ENCODE results near the gene CLTC. TPM values are rescaled to one million over a fixed set of nuclear protein-coding genes. Genes with fewer than 3 reads are reported as not detected.

CLTC gene
- total and polyA plus RNA-seq, 2 of the 13 experiments (the other 11 are each of a cell fraction or from before 2014, with no cell fraction given): 134 to 283 TPM

- H4K20me1 ChIP-seq (ENCODE audit: insufficient read depth, low read length): no peaks in the 10 kb centered on the region
- peak overlapping the region; percentile 24; the same call in 1 of the 2 replicates for H3K9ac ChIP-seq (ENCODE audit: insufficient read depth, low read depth, low read length)
- H3K36me3 ChIP-seq (replicated peaks in 1 of 2; ENCODE audit: control insufficient read depth in 1 of 2, insufficient read depth in 2 of 2, low read length in 2 of 2): no peaks in the 10 kb centered on the region
- H3K4me3 ChIP-seq (replicated peaks in 1 of 3; ENCODE audit: insufficient read depth in 1 of 3, low read depth in 2 of 3, low read length in 3 of 3): no peak overlapping the region; a peak in 1 of 6 replicates
- H3K27ac ChIP-seq (ENCODE audit: extremely low read length, insufficient read depth, low read length): peak overlapping the region; percentile 44
- no peaks in the 10 kb centered on the region for H3K9me3 ChIP-seq (ENCODE audit: low read length)
- peak overlapping the region; percentile 31 for H3K4me2 ChIP-seq (ENCODE audit: low read depth, low read length)
- DNase-seq (ENCODE audit: low spot score) (peak; percentile 68), ATAC-seq (no peak), FAIRE-seq (no peak)
- BruUV-seq (replicated peaks): no TSS peak
- CTCF ChIA-PET (ENCODE audit: low intra/inter-chr PET ratio, low total read pairs): no interaction called here
- peaks cover 88% of the 10 kb centered on the region for H3K79me2 ChIP-seq (ENCODE audit: insufficient read depth, low read length)
- no peak overlapping the region for H2AFZ ChIP-seq (ENCODE audit: low read length)
- POLR2A ChIA-PET: interaction anchor here (1.1 to 4.2 kb wide), 2 partner anchors 18 to 23 kb away, joined by 3 to 20 read pairs; partner anchors contain the start of genes PTRH2 and VMP1
- in situ Hi-C loops (cut with HindIII; ENCODE audit: extremely low pct_ligation_motif_present, low pct_unique_long_range_greater_than_20kb) (no loop called here), intact Hi-C loops (cut with micrococcal nuclease; ENCODE audit: unreplicated experiment) (no loop called here)
- WGBS (ENCODE audit: low lambda C conversion rate): 7% methylated on average over 2 of the region's 2 CpGs
- H3K4me1 ChIP-seq (ENCODE audit: insufficient read depth, low read length): peaks cover 87% of the 10 kb centered on the region
- H3K27me3 ChIP-seq (ENCODE audit: control insufficient read depth in 1 of 2, insufficient read depth in 2 of 2, low read length in 2 of 2): no peaks in the 10 kb centered on the region
- TF ChIP-seq ZNF788 (CRISPR knock-in tag; IDR thresholded peaks at IDR 0.05; ENCODE audit: borderline replicate concordance) (no peak), DZIP1 (CRISPR knock-in tag; IDR thresholded peaks at IDR 0.05) (no peak), POLR2AphosphoS5 (IDR thresholded peaks at IDR 0.05; ENCODE audit: low read depth, low read length) (no peak), ARNT2 (CRISPR knock-in tag; IDR thresholded peaks at IDR 0.05; ENCODE audit: low read depth) (no peak), SPEN (CRISPR knock-in tag; IDR thresholded peaks at IDR 0.05; ENCODE audit: low read depth) (no peak), ZNF292 (CRISPR knock-in tag; IDR thresholded peaks at IDR 0.05; ENCODE audit: borderline replicate concordance, low read depth) (no peak)
- TF ChIP-seq, protein P1, sequence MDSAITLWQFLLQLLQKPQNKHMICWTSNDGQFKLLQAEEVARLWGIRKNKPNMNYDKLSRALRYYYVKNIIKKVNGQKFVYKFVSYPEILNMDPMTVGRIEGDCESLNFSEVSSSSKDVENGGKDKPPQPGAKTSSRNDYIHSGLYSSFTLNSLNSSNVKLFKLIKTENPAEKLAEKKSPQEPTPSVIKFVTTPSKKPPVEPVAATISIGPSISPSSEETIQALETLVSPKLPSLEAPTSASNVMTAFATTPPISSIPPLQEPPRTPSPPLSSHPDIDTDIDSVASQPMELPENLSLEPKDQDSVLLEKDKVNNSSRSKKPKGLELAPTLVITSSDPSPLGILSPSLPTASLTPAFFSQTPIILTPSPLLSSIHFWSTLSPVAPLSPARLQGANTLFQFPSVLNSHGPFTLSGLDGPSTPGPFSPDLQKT (CRISPR knock-in tag; IDR thresholded peaks at IDR 0.05; ENCODE audit: borderline replicate concordance): no peak
- TF ChIP-seq, protein P2, sequence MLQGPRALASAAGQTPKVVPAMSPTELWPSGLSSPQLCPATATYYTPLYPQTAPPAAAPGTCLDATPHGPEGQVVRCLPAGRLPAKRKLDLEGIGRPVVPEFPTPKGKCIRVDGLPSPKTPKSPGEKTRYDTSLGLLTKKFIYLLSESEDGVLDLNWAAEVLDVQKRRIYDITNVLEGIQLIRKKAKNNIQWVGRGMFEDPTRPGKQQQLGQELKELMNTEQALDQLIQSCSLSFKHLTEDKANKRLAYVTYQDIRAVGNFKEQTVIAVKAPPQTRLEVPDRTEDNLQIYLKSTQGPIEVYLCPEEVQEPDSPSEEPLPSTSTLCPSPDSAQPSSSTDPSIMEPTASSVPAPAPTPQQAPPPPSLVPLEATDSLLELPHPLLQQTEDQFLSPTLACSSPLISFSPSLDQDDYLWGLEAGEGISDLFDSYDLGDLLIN (CRISPR knock-in tag; IDR thresholded peaks at IDR 0.05; ENCODE audit: borderline replicate concordance): no peak
- TF ChIP-seq, protein P3, sequence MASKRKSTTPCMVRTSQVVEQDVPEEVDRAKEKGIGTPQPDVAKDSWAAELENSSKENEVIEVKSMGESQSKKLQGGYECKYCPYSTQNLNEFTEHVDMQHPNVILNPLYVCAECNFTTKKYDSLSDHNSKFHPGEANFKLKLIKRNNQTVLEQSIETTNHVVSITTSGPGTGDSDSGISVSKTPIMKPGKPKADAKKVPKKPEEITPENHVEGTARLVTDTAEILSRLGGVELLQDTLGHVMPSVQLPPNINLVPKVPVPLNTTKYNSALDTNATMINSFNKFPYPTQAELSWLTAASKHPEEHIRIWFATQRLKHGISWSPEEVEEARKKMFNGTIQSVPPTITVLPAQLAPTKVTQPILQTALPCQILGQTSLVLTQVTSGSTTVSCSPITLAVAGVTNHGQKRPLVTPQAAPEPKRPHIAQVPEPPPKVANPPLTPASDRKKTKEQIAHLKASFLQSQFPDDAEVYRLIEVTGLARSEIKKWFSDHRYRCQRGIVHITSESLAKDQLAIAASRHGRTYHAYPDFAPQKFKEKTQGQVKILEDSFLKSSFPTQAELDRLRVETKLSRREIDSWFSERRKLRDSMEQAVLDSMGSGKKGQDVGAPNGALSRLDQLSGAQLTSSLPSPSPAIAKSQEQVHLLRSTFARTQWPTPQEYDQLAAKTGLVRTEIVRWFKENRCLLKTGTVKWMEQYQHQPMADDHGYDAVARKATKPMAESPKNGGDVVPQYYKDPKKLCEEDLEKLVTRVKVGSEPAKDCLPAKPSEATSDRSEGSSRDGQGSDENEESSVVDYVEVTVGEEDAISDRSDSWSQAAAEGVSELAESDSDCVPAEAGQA (IDR thresholded peaks at IDR 0.05; ENCODE audit: low read depth): no peak
- TF ChIP-seq, protein P3 (CRISPR knock-in tag; IDR thresholded peaks at IDR 0.05; ENCODE audit: borderline replicate concordance): no peak
- TF ChIP-seq, protein P4, sequence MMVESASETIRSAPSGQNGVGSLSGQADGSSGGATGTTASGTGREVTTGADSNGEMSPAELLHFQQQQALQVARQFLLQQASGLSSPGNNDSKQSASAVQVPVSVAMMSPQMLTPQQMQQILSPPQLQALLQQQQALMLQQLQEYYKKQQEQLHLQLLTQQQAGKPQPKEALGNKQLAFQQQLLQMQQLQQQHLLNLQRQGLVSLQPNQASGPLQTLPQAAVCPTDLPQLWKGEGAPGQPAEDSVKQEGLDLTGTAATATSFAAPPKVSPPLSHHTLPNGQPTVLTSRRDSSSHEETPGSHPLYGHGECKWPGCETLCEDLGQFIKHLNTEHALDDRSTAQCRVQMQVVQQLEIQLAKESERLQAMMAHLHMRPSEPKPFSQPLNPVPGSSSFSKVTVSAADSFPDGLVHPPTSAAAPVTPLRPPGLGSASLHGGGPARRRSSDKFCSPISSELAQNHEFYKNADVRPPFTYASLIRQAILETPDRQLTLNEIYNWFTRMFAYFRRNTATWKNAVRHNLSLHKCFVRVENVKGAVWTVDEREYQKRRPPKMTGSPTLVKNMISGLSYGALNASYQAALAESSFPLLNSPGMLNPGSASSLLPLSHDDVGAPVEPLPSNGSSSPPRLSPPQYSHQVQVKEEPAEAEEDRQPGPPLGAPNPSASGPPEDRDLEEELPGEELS (CRISPR knock-in tag; IDR thresholded peaks at IDR 0.05): peak; percentile 82
Measured at GRCh38 chr17:59725691-59726090, 106.0 kb downstream of the CLTC start.
